NB4 (cell line): Measurements from ENCODE around the gene DENND2D.
A peak's percentile ranks its signal among the peaks of the same experiment; 100 is the strongest.

ENCODE experiments used
- DNase-seq: peaks from one replicate; pipeline ENCODE4 v3.0.0; 2010; ENCODE audit warnings: low read depth
- H3K4me3 ChIP-seq: one replicate; pipeline ENCODE4 v1.5.1; 2011; ENCODE audit warnings: mild to moderate bottlenecking, low read depth, low read length, moderate library complexity
- CTCF ChIP-seq: IDR thresholded peaks from one replicate; pipeline ENCODE4 v1.5.1; 2012; ENCODE audit warnings: low read depth, low read length
- MAX ChIP-seq: IDR thresholded peaks from 2 replicates; pipeline ENCODE4 v1.6.1; 2011; ENCODE audit warnings: low read depth, low read length
- MYC ChIP-seq: IDR thresholded peaks from 2 replicates; pipeline ENCODE4 v1.6.1; 2011; ENCODE audit warnings: low read depth, low read length
- POLR2A ChIP-seq: IDR thresholded peaks from 2 replicates; pipeline ENCODE4 v1.6.1; 2011; ENCODE audit warnings: mild to moderate bottlenecking; ENCODE audit not compliant: insufficient read length; ENCODE audit errors: extremely low read depth

The DENND2D gene

GRCh38 chr1:111161843-111162487 is 38.5 kb downstream of the DENND2D start:
- no peak overlapping the region for H3K4me3 ChIP-seq
- no peak for TF ChIP-seq MYC
- no peak for TF ChIP-seq POLR2A
- no peak for DNase-seq

DNA sequence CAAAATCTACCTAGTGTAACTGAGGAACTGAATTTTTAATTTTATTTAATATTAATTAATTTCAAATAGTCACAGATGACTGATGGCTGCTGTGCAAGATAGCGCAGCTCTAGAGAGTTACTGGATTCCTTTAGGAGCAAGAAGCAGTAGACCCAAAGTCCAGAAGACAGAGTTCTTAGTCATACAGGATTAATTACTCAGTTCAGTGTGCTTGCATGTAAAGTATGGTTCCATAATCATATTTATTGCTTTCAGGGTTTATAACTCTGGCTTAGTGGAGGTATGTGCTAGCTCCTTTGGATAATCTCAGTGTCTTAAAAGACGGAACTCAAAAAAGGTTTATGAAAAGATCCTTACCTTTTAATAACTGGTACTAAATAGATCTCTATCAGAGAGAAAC is 43.0 kb downstream of the DENND2D start:
- no peak overlapping the region for H3K4me3 ChIP-seq
- TF ChIP-seq MAX (no peak), CTCF (no peak), MYC (no peak), POLR2A (no peak)
- no peak for DNase-seq

GRCh38 chr1:111154021-111154999 is 46.1 kb downstream of the DENND2D start:
- peak; percentile 29 for DNase-seq
- TF ChIP-seq POLR2A (no peak), CTCF (no peak), MAX (no peak), MYC (no peak)
- H3K4me3 ChIP-seq, result no peak overlapping the region

- no peak for DNase-seq
- TF ChIP-seq MYC, result no peak
- no peak for TF ChIP-seq CTCF
- TF ChIP-seq POLR2A, result no peak
- TF ChIP-seq MAX, result no peak
- no peak overlapping the region for H3K4me3 ChIP-seq
Measured at GRCh38 chr1:111151838-111152237, 48.6 kb downstream of the DENND2D start.

DNA sequence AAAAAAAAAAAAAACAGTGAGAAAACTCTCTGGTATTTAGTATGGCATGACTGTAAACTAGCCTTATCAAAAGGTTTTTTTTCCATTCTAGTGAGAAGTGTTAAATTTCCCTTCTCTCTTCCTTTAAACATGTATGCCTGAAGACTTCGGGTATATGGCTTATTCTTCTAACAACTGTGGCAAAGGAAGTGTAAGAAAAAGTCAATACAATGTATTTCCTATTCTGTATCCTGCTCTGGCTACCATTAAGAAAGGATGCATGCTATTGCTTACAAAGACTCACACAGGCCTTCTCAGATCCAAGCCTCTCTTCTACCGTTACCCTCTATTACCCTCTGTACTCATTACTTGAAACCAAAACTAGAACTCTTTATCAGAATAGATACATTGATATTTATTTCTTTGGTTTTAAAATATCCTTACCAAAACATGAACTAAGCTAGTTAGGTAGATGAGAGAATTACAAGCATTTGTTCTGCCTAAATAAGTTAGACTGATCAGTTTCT is 52.0 kb downstream of the DENND2D start:
- H3K4me3 ChIP-seq, result no peak overlapping the region
- TF ChIP-seq POLR2A, result no peak
- no peak for TF ChIP-seq MAX
- TF ChIP-seq MYC, result no peak
- TF ChIP-seq CTCF, result no peak
- DNase-seq, result no peak

- TF ChIP-seq CTCF (no peak), MYC (no peak), MAX (no peak), POLR2A (no peak)
- H3K4me3 ChIP-seq, result no peak overlapping the region
- no peak for DNase-seq
Measured at GRCh38 chr1:111147948-111148347, 52.5 kb downstream of the DENND2D start.
